Measurements from ENCODE around the gene CASP9.
"Not testable (repeated sequence)": the region's sequence is repeated elsewhere in the genome, so short reads cannot be mapped to it uniquely, and the experiment has no call there.

The CASP9 gene

GRCh38 chr1:15526021-15526489 is 2.0 kb upstream of the CASP9 start:
- DNase-seq (ENCODE audit: low read depth in 2 of 3, low spot score in 2 of 3) = no peak

GRCh38 chr1:15525050-15526020 is 1.3 kb upstream of the CASP9 start:
- no peak for DNase-seq (ENCODE audit: low read depth in 2 of 3, low spot score in 2 of 3)

GRCh38 chr1:15524283-15525049 is 451 bp upstream of the CASP9 start:
- peak; percentile 97 to 99 (median 99) for DNase-seq (ENCODE audit: low read depth in 2 of 3, low spot score in 2 of 3)

GRCh38 chr1:15523104-15524020 is 653 bp downstream of the CASP9 start:
- DNase-seq (ENCODE audit: low read depth in 2 of 3, low spot score in 2 of 3) = no peak

- no peak for DNase-seq (ENCODE audit: low read depth in 2 of 3, low spot score in 2 of 3)
Measured at GRCh38 chr1:15522551-15522950, 1.5 kb downstream of the CASP9 start.

- not testable (repeated sequence) for DNase-seq (ENCODE audit: low read depth in 2 of 3, low spot score in 2 of 3)
Measured at GRCh38 chr1:15521206-15521906, 2.7 kb downstream of the CASP9 start.

- no peak for DNase-seq (ENCODE audit: low read depth in 2 of 3, low spot score in 2 of 3)
Measured at GRCh38 chr1:15519625-15520024, 4.4 kb downstream of the CASP9 start.

- DNase-seq (ENCODE audit: low read depth in 2 of 3, low spot score in 2 of 3) = no peak
Measured at GRCh38 chr1:15515022-15515663, 8.9 kb downstream of the CASP9 start.

- not testable (repeated sequence) for DNase-seq (ENCODE audit: low read depth in 2 of 3, low spot score in 2 of 3)
Measured at GRCh38 chr1:15514557-15514956, 9.5 kb downstream of the CASP9 start.

GRCh38 chr1:15513919-15514318 is 10.1 kb downstream of the CASP9 start:
- no peak for DNase-seq (ENCODE audit: low read depth in 2 of 3, low spot score in 2 of 3)

GRCh38 chr1:15513192-15513591 is 10.8 kb downstream of the CASP9 start:
- no peak for DNase-seq (ENCODE audit: low read depth in 2 of 3, low spot score in 2 of 3)

- DNase-seq (ENCODE audit: low read depth in 2 of 3, low spot score in 2 of 3) = no peak
Measured at GRCh38 chr1:15510611-15511405, 13.2 kb downstream of the CASP9 start.

- DNase-seq (ENCODE audit: low read depth in 2 of 3, low spot score in 2 of 3) = no peak
Measured at GRCh38 chr1:15509586-15509985, 14.4 kb downstream of the CASP9 start.

- DNase-seq (ENCODE audit: low read depth in 2 of 3, low spot score in 2 of 3) = no peak
Measured at GRCh38 chr1:15508700-15509487, 15.1 kb downstream of the CASP9 start.

GRCh38 chr1:15507278-15507677 is 16.7 kb downstream of the CASP9 start:
- no peak for DNase-seq (ENCODE audit: low read depth in 2 of 3, low spot score in 2 of 3)

- DNase-seq (ENCODE audit: low read depth in 2 of 3, low spot score in 2 of 3) = no peak
Measured at GRCh38 chr1:15506831-15507230, 17.2 kb downstream of the CASP9 start.

GRCh38 chr1:15504436-15504835 is 19.6 kb downstream of the CASP9 start:
- no peak for DNase-seq (ENCODE audit: low read depth in 2 of 3, low spot score in 2 of 3)

All from activated CD8-positive, alpha-beta memory T cell treated with anti-CD3 and anti-CD28 coated beads for 48 hours (primary cell).